Panc1 (cell line): ENCODE measurements around the gene UBE2J2. TPM values are rescaled to one million over a fixed set of nuclear protein-coding genes. Genes with fewer than 3 reads are reported as not detected.
"Not testable (repeated sequence)": the region's sequence is repeated elsewhere in the genome, so short reads cannot be mapped to it uniquely, and the experiment has no call there.

ENCODE experiments used
- ATAC-seq: fragments of 200-7000 bp; cut with Tn5 transposase; 2 replicates; pipeline ENCODE4 v1.9.1; 2020; ENCODE audit warnings: mild to moderate bottlenecking, moderate library complexity
- BruUV-seq: library from RNA; stranded (reverse); fragments of 400-500 nt; replicated peaks from 2 replicates; lab custom pipeline; 2021; lab: Mats Ljungman, UMichigan
- CTCF ChIA-PET: fragments of 300-600 bp; sonication (Branson Sonifier 250); formaldehyde crosslinking; loops from one replicate; lab custom pipeline; 2022; ENCODE audit warnings: antibody characterized with exemption; lab: Charles Lee
- POLR2A ChIA-PET: fragments of 300-600 bp; sonication (Branson Sonifier 250); formaldehyde crosslinking; loops from one replicate; lab custom pipeline; 2022; ENCODE audit warnings: antibody characterized with exemption; lab: Charles Lee
- DNase-seq: peaks from one replicate; pipeline ENCODE4 v3.0.0-alpha.2; 2010; ENCODE audit warnings: low read depth, low spot score
- H3K27ac ChIP-seq: 2 replicates; pipeline ENCODE4 v1.5.1; 2011; ENCODE audit warnings: mild to moderate bottlenecking, low read length, inconsistent platforms
- H3K27me3 ChIP-seq: fragments of 200-500 bp; sonication (Bioruptor generic); 2 replicates; pipeline ENCODE4 v1.6.0; 2014; ENCODE audit warnings: low read length, inconsistent platforms; ENCODE audit not compliant: control insufficient read depth, insufficient read depth
- H3K36me3 ChIP-seq: fragments of 200-500 bp; sonication (Bioruptor generic); 2 replicates; pipeline ENCODE4 v1.5.1; 2014; ENCODE audit warnings: inconsistent platforms, mild to moderate bottlenecking, low read length, moderate library complexity; ENCODE audit not compliant: control insufficient read depth, insufficient read depth
- H3K4me1 ChIP-seq: 2 replicates; pipeline ENCODE4 v1.5.1; 2011; ENCODE audit warnings: inconsistent platforms, mild to moderate bottlenecking, low read length, moderate library complexity; ENCODE audit not compliant: control insufficient read depth, insufficient read depth
- H3K4me3 ChIP-seq, 2 experiments: 2 replicates each; pipeline ENCODE4 v1.5.1; 2011 to 2012; ENCODE audit warnings: low read depth in 2 of 2, low read length in 2 of 2, mild to moderate bottlenecking in 2 of 2, inconsistent platforms in 1 of 2, moderate library complexity in 1 of 2
- H3K9me3 ChIP-seq: fragments of 200-500 bp; sonication (Bioruptor generic); 2 replicates; pipeline ENCODE4 v1.5.1; 2014; ENCODE audit warnings: low read depth, mild to moderate bottlenecking, inconsistent platforms, low read length, moderate library complexity; ENCODE audit not compliant: control insufficient read depth, insufficient read depth
- POLR2AphosphoS5 ChIP-seq: IDR thresholded peaks from 2 replicates; pipeline ENCODE4 v1.6.1; 2012; ENCODE audit warnings: mild to moderate bottlenecking, low read depth, low read length, moderate library complexity
- SIN3A ChIP-seq: IDR thresholded peaks from 2 replicates; pipeline ENCODE4 v1.6.1; 2012; ENCODE audit warnings: low read depth, mild to moderate bottlenecking, low read length, moderate library complexity, borderline replicate concordance; ENCODE audit not compliant: insufficient read depth
- TCF7L2 ChIP-seq: IDR thresholded peaks from 2 replicates; pipeline ENCODE4 v1.6.1; 2011; ENCODE audit warnings: mild to moderate bottlenecking, low read depth, low read length, inconsistent platforms
- in situ Hi-C: cut with HindIII; loops from 2 replicates; pipeline ENCODE4 v1.10.0; 2016; ENCODE audit warnings: low sequenced_read_pairs, low pct_unique_long_range_greater_than_20kb
- intact Hi-C: fragments of 100-400 bp; cut with micrococcal nuclease; formaldehyde crosslinking; loops from one replicate; pipeline ENCODE4 v1.10.0; 2022; ENCODE audit not compliant: unreplicated experiment
- total RNA-seq: library from RNA; stranded (reverse); gene quantifications from one replicate; pipeline ENCODE4 v1.2.1, GENCODE V29; 2021; ENCODE audit not compliant: unreplicated experiment
- TF ChIP-seq, protein P1 (sequence below): fragments of 450-650 bp; IDR thresholded peaks from 2 replicates; pipeline ENCODE4 v1.5.1; 2017; ENCODE audit warnings: mild to moderate bottlenecking
- TF ChIP-seq, protein P2 (sequence below), 2 experiments: IDR thresholded peaks; 2 replicates each; pipeline ENCODE4 v1.6.1; 2011 to 2012; ENCODE audit warnings: low read depth in 2 of 2, control low read depth in 1 of 2, low read length in 1 of 2, mild to moderate bottlenecking in 1 of 2, moderate library complexity in 1 of 2; ENCODE audit not compliant: insufficient read depth in 1 of 2

Gene UBE2J2
- total RNA-seq, 1 experiment from 2014 or later, result 101 TPM

DNA sequence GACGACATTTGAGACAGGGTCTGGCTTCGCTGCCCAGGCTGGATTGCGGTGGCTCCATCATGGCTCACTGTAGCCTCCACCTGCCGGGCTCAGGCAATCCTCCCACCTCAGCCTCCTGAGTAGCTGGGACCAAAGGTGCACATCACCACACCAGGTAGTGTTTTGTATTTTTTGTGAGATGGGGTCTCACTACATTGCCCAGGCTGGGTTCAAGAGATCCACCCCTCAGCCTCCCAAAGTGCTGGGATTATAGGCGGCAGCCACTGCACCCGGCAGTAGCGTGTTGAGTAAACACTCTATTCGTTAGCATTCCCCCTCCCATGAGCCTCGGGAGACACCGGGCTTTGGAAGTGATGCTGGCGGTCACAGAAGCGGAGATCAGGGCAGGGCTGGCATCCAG, 20.3 kb downstream of the UBE2J2 start:
- 0 out of 2 replicates have a peak, but pooled peaks cover 4% of the 10 kb centered on the region for H3K4me1 ChIP-seq
- H3K4me3 ChIP-seq, result no peak overlapping the region
- DNase-seq (no peak), ATAC-seq (no peak)
- TF ChIP-seq TCF7L2 (no peak), POLR2AphosphoS5 (no peak), SIN3A (no peak)
- TF ChIP-seq, protein P1, sequence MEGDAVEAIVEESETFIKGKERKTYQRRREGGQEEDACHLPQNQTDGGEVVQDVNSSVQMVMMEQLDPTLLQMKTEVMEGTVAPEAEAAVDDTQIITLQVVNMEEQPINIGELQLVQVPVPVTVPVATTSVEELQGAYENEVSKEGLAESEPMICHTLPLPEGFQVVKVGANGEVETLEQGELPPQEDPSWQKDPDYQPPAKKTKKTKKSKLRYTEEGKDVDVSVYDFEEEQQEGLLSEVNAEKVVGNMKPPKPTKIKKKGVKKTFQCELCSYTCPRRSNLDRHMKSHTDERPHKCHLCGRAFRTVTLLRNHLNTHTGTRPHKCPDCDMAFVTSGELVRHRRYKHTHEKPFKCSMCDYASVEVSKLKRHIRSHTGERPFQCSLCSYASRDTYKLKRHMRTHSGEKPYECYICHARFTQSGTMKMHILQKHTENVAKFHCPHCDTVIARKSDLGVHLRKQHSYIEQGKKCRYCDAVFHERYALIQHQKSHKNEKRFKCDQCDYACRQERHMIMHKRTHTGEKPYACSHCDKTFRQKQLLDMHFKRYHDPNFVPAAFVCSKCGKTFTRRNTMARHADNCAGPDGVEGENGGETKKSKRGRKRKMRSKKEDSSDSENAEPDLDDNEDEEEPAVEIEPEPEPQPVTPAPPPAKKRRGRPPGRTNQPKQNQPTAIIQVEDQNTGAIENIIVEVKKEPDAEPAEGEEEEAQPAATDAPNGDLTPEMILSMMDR, result no peak
- TF ChIP-seq, protein P2, sequence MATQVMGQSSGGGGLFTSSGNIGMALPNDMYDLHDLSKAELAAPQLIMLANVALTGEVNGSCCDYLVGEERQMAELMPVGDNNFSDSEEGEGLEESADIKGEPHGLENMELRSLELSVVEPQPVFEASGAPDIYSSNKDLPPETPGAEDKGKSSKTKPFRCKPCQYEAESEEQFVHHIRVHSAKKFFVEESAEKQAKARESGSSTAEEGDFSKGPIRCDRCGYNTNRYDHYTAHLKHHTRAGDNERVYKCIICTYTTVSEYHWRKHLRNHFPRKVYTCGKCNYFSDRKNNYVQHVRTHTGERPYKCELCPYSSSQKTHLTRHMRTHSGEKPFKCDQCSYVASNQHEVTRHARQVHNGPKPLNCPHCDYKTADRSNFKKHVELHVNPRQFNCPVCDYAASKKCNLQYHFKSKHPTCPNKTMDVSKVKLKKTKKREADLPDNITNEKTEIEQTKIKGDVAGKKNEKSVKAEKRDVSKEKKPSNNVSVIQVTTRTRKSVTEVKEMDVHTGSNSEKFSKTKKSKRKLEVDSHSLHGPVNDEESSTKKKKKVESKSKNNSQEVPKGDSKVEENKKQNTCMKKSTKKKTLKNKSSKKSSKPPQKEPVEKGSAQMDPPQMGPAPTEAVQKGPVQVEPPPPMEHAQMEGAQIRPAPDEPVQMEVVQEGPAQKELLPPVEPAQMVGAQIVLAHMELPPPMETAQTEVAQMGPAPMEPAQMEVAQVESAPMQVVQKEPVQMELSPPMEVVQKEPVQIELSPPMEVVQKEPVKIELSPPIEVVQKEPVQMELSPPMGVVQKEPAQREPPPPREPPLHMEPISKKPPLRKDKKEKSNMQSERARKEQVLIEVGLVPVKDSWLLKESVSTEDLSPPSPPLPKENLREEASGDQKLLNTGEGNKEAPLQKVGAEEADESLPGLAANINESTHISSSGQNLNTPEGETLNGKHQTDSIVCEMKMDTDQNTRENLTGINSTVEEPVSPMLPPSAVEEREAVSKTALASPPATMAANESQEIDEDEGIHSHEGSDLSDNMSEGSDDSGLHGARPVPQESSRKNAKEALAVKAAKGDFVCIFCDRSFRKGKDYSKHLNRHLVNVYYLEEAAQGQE (IDR thresholded peaks at IDR 0.05; ENCODE audit: insufficient read depth in 1 of 2, low read depth in 2 of 2, low read length in 1 of 2), result no peak
- ChIA-PET CTCF (no interaction called here), POLR2A (no interaction called here)
- H3K36me3 ChIP-seq, result no peaks in the 10 kb centered on the region
- no peak overlapping the region for H3K27ac ChIP-seq
- no TSS peak for BruUV-seq
- in situ Hi-C loops, result no loop called here
- intact Hi-C loops, result loop anchor here (5.0 kb wide), 1 partner anchor 131 kb away; no protein-coding TSS in a partner anchor
- H3K9me3 ChIP-seq, result no peaks in the 10 kb centered on the region
- H3K27me3 ChIP-seq, result no peaks in the 10 kb centered on the region

DNA sequence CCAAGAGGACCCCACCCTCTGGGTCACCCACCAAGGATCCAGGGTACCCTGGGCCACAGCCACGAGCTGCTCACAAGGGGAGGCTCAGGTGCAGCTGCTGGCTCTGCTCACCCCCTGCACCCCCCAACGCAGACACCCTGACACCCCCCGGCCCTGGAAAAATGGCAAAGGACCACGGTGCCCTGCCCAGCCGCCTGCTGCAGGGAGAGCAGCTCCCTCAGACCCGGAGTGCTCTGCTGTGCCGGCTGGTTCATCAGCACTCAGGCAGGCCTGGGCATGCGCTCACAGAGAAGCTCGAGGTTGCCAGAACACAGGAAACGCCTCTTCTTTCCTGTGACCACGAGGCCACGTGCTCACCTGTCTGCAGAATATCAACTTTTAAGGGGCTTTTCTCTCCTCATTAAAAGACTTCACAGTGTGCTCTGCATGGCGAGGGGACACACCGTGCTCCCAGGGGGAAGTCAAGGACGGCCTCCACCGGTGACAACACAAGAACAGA, 22.8 kb downstream of the UBE2J2 start:
- Histone ChIP-seq H3K27ac (no peak overlapping the region; the same call in 1 of the 2 replicates), H3K36me3 (no peaks in the 10 kb centered on the region), H3K9me3 (no peaks in the 10 kb centered on the region), H3K4me3 (no peak overlapping the region), H3K4me1 (peaks cover 19% of the 10 kb centered on the region), H3K27me3 (no peaks in the 10 kb centered on the region)
- no peak for TF ChIP-seq SIN3A
- TF ChIP-seq, protein P1, result no peak
- no peak for TF ChIP-seq TCF7L2
- TF ChIP-seq, protein P2 (IDR thresholded peaks at IDR 0.05; ENCODE audit: insufficient read depth in 1 of 2, low read depth in 2 of 2, low read length in 1 of 2), result no peak
- no peak for TF ChIP-seq POLR2AphosphoS5
- in situ Hi-C loops (no loop called here), intact Hi-C loops (loop anchor here (5.0 kb wide), 1 partner anchor 129 kb away; no protein-coding TSS in a partner anchor)
- POLR2A ChIA-PET, result interaction anchor here (0.7 kb wide), 1 partner anchor 13 kb away, joined by 5 read pairs; no protein-coding TSS in a partner anchor
- ATAC-seq (no peak), DNase-seq (no peak)
- BruUV-seq, result no TSS peak
- CTCF ChIA-PET, result interaction anchor here (0.6 to 1.2 kb wide), 3 partner anchors 129 to 268 kb away, joined by 4 to 6 read pairs (median 5); no protein-coding TSS in a partner anchor

DNA sequence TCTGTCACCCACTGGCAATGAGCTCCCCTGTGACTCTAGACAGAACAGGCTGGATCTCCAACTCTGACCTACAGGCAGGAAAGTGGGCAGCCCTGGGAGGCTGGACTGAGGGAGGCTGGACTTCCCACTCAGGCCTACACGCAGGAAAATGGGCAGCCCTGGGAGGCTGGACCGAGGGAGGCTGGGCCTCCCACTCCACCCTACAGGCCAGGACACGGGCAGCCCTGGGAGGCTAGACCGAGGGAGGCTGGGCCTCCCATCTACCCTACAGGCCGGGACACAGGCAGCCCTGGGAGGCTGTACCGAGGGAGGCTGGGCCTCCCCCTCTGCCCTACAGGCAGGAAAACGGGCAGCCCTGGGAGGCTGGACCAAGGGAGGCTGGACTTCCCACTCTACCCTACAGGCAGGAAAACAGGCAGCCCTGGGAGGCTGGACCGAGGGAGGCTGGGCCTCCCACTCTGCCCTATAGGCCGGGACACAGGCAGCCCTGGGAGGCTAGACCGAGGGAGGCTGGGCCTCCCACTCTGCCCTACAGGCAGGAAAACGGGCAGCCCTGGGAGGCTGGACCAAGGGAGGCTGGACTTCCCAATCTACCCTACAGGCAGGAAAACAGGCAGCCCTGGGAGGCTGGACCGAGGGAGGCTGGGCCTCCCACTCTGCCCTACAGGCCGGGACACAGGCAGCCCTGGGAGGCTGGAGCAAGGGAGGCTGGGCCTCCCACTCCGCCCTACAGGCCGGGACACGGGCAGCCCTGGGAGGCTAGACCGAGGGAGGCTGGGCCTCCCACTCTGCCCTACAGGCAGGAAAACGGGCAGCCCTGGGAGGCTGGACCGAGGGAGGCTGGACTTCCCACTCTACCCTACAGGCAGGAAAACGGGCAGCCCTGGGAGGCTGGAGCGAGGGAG, 25.4 kb downstream of the UBE2J2 start:
- H3K36me3 ChIP-seq, ATAC-seq, H3K4me3 ChIP-seq, in situ Hi-C loops, intact Hi-C loops, H3K9me3 ChIP-seq, CTCF ChIA-PET, H3K27me3 ChIP-seq, DNase-seq, POLR2A ChIA-PET, BruUV-seq: not testable (repeated sequence)
- Histone ChIP-seq H3K4me1 (peaks cover 36% of the 10 kb centered on the region), H3K27ac (peak overlapping the region; percentile 44)
